Neuronal stem cell (in vitro differentiated cells): Measurements from ENCODE around the gene RASL12.

Source experiments
- DNase-seq: peaks from one replicate; pipeline ENCODE4 v3.0.0-alpha.2; 2013; ENCODE audit warnings: low spot score
- H2AFZ ChIP-seq: one replicate; pipeline ENCODE4 v1.6.1; 2013; ENCODE audit warnings: mild to moderate bottlenecking, low read length, inconsistent platforms
- H2AK5ac ChIP-seq: 2 replicates; pipeline ENCODE4 v1.6.1; 2013; ENCODE audit warnings: low read depth, mild to moderate bottlenecking, inconsistent platforms, low read length, moderate library complexity, mixed read lengths
- H2BK120ac ChIP-seq: 2 replicates; pipeline ENCODE4 v1.6.1; 2013; ENCODE audit warnings: low read depth, mild to moderate bottlenecking, inconsistent platforms, low read length, moderate library complexity, mixed read lengths
- H2BK12ac ChIP-seq: one replicate; pipeline ENCODE4 v1.6.1; 2013; ENCODE audit warnings: low read length, inconsistent platforms
- H2BK15ac ChIP-seq: 2 replicates; pipeline ENCODE4 v1.6.1; 2013; ENCODE audit warnings: mild to moderate bottlenecking, low read length, inconsistent platforms, mixed read lengths
- H2BK5ac ChIP-seq: one replicate; pipeline ENCODE4 v1.6.1; 2013; ENCODE audit warnings: inconsistent platforms, mild to moderate bottlenecking, low read length, moderate library complexity
- H3K14ac ChIP-seq: one replicate; pipeline ENCODE4 v1.6.1; 2013; ENCODE audit warnings: low read length, inconsistent platforms
- H3K18ac ChIP-seq: 2 replicates; pipeline ENCODE4 v1.6.1; 2013; ENCODE audit warnings: low read length, inconsistent platforms
- H3K23ac ChIP-seq: 2 replicates; pipeline ENCODE4 v1.6.1; 2013; ENCODE audit warnings: low read depth, mild to moderate bottlenecking, mixed read lengths, low read length, inconsistent platforms; ENCODE audit not compliant: poor library complexity
- H3K27ac ChIP-seq: replicated peaks from 3 replicates; pipeline ENCODE4 v1.5.1; 2013; ENCODE audit warnings: low read length, inconsistent platforms
- H3K27me3 ChIP-seq, 3 experiments: 2 replicates each; pipeline ENCODE4 v1.6.1; 2013; ENCODE audit warnings: low read length in 3 of 3, mild to moderate bottlenecking in 2 of 3, inconsistent platforms in 1 of 3, low read depth in 1 of 3, mixed read lengths in 1 of 3, moderate library complexity in 1 of 3; ENCODE audit not compliant: control insufficient read depth in 3 of 3, insufficient read depth in 3 of 3
- H3K36me3 ChIP-seq, 2 donors: replicated peaks in 1 of 2; 2 replicates each; pipeline ENCODE4 v1.6.1; 2013; ENCODE audit warnings: low read length in 2 of 2; ENCODE audit not compliant: control insufficient read depth in 2 of 2, insufficient read depth in 2 of 2
- H3K4ac ChIP-seq: 2 replicates; pipeline ENCODE4 v1.6.1; 2013; ENCODE audit warnings: inconsistent platforms, mild to moderate bottlenecking, low read length, moderate library complexity
- H3K4me1 ChIP-seq, 2 donors: 1 replicate in 1 of 2; 2 replicates in 1 of 2; pipeline ENCODE4 v1.6.1; 2013; ENCODE audit warnings: low read length in 2 of 2, low read depth in 1 of 2; ENCODE audit not compliant: control insufficient read depth in 2 of 2, insufficient read depth in 1 of 2
- H3K4me2 ChIP-seq: one replicate; pipeline ENCODE4 v1.6.1; 2013; ENCODE audit warnings: mild to moderate bottlenecking, low read length, inconsistent platforms; ENCODE audit not compliant: insufficient read depth, poor library complexity, severe bottlenecking
- H3K4me3 ChIP-seq, 2 donors: 2 replicates each; pipeline ENCODE4 v1.5.1; 2013; ENCODE audit warnings: low read length in 2 of 2, mild to moderate bottlenecking in 2 of 2, inconsistent platforms in 1 of 2, moderate library complexity in 1 of 2
- H3K79me1 ChIP-seq: one replicate; pipeline ENCODE4 v1.6.1; 2013; ENCODE audit warnings: low read depth, mild to moderate bottlenecking, inconsistent platforms, low read length, moderate library complexity
- H3K9ac ChIP-seq: one replicate; pipeline ENCODE4 v1.6.1; 2013; ENCODE audit warnings: mild to moderate bottlenecking, low read depth, low read length, inconsistent platforms; ENCODE audit not compliant: poor library complexity
- H3K9me3 ChIP-seq, 2 donors: replicated peaks in 1 of 2; 2 replicates each; pipeline versions ENCODE3 to v1.6.1; 2013; ENCODE audit warnings: low read length in 2 of 2, mild to moderate bottlenecking in 2 of 2, inconsistent platforms in 1 of 2, low read depth in 1 of 2, mixed read lengths in 1 of 2, moderate library complexity in 1 of 2; ENCODE audit not compliant: control insufficient read depth in 2 of 2, insufficient read depth in 1 of 2
- H4K8ac ChIP-seq: one replicate; pipeline ENCODE4 v1.6.1; 2013; ENCODE audit warnings: low read depth, mild to moderate bottlenecking, inconsistent platforms, low read length, moderate library complexity
- H4K91ac ChIP-seq: one replicate; pipeline ENCODE4 v1.6.1; 2013; ENCODE audit warnings: low read length, low read depth, mild to moderate bottlenecking, inconsistent platforms; ENCODE audit not compliant: poor library complexity
- WGBS, 2 donors: extraction: QIAGEN DNeasy Blood & Tissue Kit; methylation state at CpG; one replicate each; pipeline ENCODE4 v1.1.7; 2013; ENCODE audit warnings: missing lambda C conversion rate in 2 of 2, mixed read lengths in 1 of 2; ENCODE audit not compliant: insufficient read length in 2 of 2, insufficient replicate concordance in 1 of 2; ENCODE audit errors: extremely low coverage in 2 of 2; 5-methylcytosine and 5-hydroxymethylcytosine counted together

Gene RASL12

DNA sequence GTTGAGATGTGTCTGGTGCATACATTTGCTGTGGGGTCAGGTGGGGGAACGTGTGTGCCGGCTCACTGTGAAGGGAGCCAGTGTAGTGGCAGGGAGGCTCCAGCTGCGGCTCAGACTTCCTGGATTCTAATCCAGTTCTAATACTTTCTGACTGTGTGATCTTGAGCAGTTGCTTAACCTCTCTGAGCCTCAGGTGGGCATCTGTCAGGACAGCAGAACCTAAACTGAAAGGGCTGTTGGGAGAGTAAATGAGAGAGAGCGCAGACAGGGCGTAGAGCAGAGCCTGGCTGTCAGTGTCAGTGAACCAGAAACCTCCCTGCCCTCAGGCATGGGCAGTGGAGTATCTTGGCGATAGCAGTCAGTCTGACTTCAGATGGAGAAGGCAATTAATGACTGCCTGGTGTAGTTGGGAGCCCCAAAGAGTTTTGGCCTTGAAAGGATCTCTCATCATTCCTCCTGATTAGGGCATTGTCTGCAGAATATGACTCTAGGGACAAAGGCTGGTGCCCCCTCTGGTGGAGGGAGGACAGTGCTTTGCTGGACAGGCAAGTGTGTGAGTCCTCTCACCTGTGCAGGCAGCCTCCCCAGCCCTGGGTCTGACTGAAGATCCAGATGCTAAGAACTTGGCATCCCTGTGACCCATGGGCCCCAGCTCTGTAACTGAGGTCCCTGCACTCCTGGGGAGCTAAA lies 18.3 kb upstream of the RASL12 start:
- H2BK15ac ChIP-seq = peak overlapping the region; percentile 76
- no peaks in the 10 kb centered on the region for H3K36me3 ChIP-seq
- H3K14ac ChIP-seq = peak overlapping the region; percentile 59
- no peak overlapping the region for H3K4me3 ChIP-seq
- H2BK120ac ChIP-seq = no peak overlapping the region
- H3K18ac ChIP-seq = peak overlapping the region; percentile 3
- H2BK5ac ChIP-seq = no peak overlapping the region
- WGBS, 2 donors = no CpG with 5 or more reads among the region's 6 CpGs
- H3K27me3 ChIP-seq = peaks cover 0 to 18% (median 7%) of the 10 kb centered on the region in 3 experiments
- no peaks in the 10 kb centered on the region for H3K79me1 ChIP-seq
- H2AK5ac ChIP-seq = peak overlapping the region; percentile 14
- no peak overlapping the region for H4K8ac ChIP-seq
- no peak for DNase-seq
- H3K4me1 ChIP-seq = peaks cover 38 to 57% of the 10 kb centered on the region in 2 donors
- no peaks in the 10 kb centered on the region for H3K9me3 ChIP-seq
- H3K9ac ChIP-seq = no peak overlapping the region
- H3K4me2 ChIP-seq = no peak overlapping the region
- no peak overlapping the region for H4K91ac ChIP-seq
- H2BK12ac ChIP-seq = peak overlapping the region; percentile 77
- H3K27ac ChIP-seq = no peak overlapping the region
- H3K23ac ChIP-seq = no peak overlapping the region
- H3K4ac ChIP-seq = no peak overlapping the region
- H2AFZ ChIP-seq = peak overlapping the region; percentile 16

DNA sequence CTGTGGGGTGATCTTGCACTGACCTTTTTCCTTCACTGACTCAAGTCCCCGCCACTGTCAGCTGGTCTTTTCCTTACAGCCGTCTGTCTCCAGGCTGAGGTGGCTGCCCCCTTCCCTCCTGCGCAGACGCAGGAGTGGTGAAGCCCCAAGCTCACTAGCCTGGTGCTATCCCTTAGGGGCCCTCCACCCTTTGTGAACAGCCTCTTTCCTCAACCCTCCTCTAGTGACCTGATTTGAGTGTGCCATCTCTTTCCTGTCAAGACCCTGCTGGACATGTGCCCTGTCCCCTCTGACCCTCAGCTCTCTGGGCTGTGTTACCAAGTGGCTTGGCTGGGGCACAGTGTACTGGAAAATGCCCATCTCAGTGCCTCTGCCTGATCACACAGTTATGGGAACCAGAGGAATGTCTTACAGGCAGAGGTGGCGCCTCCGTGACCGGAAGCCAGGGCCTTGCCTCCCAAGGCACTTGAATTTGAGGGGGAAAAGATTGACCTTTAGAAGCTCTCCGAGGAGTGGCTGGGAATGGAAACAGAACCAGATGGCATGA lies 17.5 kb upstream of the RASL12 start:
- H2AK5ac ChIP-seq = peak overlapping the region; percentile 3
- peak overlapping the region; percentile 26 for H2AFZ ChIP-seq
- H3K36me3 ChIP-seq = no peaks in the 10 kb centered on the region
- no peak overlapping the region for H4K8ac ChIP-seq
- no peak overlapping the region for H3K4me2 ChIP-seq
- no peaks in the 10 kb centered on the region for H3K79me1 ChIP-seq
- peaks cover 38 to 58% of the 10 kb centered on the region in 2 donors for H3K4me1 ChIP-seq
- peak overlapping the region; percentile 42 for H3K18ac ChIP-seq
- no peak overlapping the region for H3K27ac ChIP-seq
- no peak overlapping the region for H2BK15ac ChIP-seq
- DNase-seq = no peak
- H3K4me3 ChIP-seq = no peak overlapping the region
- H2BK12ac ChIP-seq = no peak overlapping the region
- no peak overlapping the region for H3K4ac ChIP-seq
- peaks cover 0 to 24% (median 7%) of the 10 kb centered on the region in 3 experiments for H3K27me3 ChIP-seq
- no peak overlapping the region for H3K9ac ChIP-seq
- H2BK120ac ChIP-seq = no peak overlapping the region
- no peak overlapping the region for H4K91ac ChIP-seq
- WGBS, 2 donors = no CpG with 5 or more reads among the region's 8 CpGs
- H3K14ac ChIP-seq = no peak overlapping the region
- no peak overlapping the region for H3K23ac ChIP-seq
- H2BK5ac ChIP-seq = no peak overlapping the region
- H3K9me3 ChIP-seq = no peaks in the 10 kb centered on the region

DNA sequence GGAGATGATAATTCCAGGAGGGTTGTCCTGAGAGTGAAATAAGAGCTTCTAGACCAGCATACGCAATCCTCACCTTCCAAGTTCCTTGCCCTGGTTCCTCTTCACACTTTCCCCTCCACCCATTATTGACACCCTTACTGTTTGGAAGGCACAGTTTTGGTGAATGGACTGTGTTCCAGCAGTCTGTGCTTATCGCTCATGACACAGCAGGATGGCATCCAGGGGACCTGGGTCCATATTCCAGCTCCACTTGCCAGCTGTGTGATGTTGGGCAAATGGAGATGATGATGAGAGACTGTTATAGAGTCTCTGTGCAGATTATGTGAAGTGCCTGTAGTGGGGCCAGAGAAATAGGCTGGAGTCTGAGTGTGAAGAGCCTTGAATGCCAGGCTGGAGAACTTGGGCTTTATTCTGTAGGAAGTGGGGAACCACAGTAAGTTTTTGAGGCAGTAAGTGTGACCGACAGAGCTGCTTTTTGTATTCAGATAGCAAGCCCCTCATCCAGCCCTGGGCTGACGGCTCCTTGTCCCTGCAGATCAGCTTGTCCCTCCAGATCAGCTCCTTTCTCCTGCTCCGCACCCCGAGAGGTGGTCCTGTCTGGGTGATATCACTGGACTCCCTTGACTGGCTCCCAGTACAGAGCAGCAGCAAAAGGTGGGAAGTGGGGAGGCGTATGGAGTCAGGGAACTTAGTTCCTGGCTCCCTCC lies 16.9 kb upstream of the RASL12 start:
- Histone ChIP-seq H3K18ac (peak overlapping the region; percentile 42), H3K4me2 (no peak overlapping the region), H3K4ac (no peak overlapping the region), H2BK5ac (no peak overlapping the region), H4K8ac (no peak overlapping the region), H2BK120ac (no peak overlapping the region), H3K9ac (no peak overlapping the region), H3K14ac (no peak overlapping the region), H3K9me3 (no peaks in the 10 kb centered on the region), H3K27ac (no peak overlapping the region), H3K27me3 (peaks cover 0 to 26% (median 7%) of the 10 kb centered on the region in 3 experiments), H3K4me1 (peaks cover 38 to 58% of the 10 kb centered on the region in 2 donors), H2BK15ac (no peak overlapping the region), H3K23ac (no peak overlapping the region), H2AK5ac (peak overlapping the region; percentile 7), H3K4me3 (no peak overlapping the region), H3K36me3 (no peaks in the 10 kb centered on the region), H3K79me1 (no peaks in the 10 kb centered on the region), H4K91ac (no peak overlapping the region), H2AFZ (peak overlapping the region; percentile 26), H2BK12ac (peak overlapping the region; percentile 48)
- DNase-seq = no peak
- no CpG with 5 or more reads among the region's 7 CpGs for WGBS, 2 donors

DNA sequence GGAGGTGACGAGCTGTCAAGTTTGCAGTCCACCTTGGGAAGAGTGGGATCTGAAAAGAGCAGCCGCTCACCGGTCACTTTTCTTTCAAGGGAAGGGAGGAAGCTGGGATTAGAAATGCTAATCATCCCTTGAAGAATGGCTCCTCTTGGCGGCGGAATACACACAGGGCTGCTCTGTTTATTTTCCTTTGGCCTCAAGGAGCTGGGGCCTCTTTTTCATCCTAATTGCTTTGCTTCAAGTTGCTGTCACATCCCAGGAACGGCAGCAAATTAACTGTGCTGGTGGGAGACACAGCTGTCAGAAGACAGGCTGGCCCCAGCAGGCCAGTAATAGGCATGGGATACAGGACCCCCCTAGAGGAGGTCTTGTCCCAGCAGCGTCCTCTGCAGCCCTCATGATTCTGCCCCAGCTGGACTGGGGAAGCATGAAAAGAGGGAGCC lies 15.5 kb upstream of the RASL12 start:
- no peak overlapping the region for H3K9ac ChIP-seq
- no peak overlapping the region for H4K91ac ChIP-seq
- H3K23ac ChIP-seq = no peak overlapping the region
- no peak overlapping the region for H2BK15ac ChIP-seq
- no peaks in the 10 kb centered on the region for H3K9me3 ChIP-seq
- H3K27ac ChIP-seq = peak overlapping the region; percentile 63
- no peak overlapping the region for H3K18ac ChIP-seq
- no peak overlapping the region for H2AK5ac ChIP-seq
- H3K79me1 ChIP-seq = no peaks in the 10 kb centered on the region
- no peak overlapping the region for H3K4ac ChIP-seq
- no peak overlapping the region for H3K4me3 ChIP-seq
- H4K8ac ChIP-seq = no peak overlapping the region
- DNase-seq = peak; percentile 84
- peak overlapping the region; percentile 77 for H2AFZ ChIP-seq
- WGBS, 2 donors = no CpG with 5 or more reads among the region's 7 CpGs
- no peak overlapping the region for H3K4me2 ChIP-seq
- no peak overlapping the region for H2BK120ac ChIP-seq
- no peaks in the 10 kb centered on the region for H3K36me3 ChIP-seq
- no peak overlapping the region for H2BK5ac ChIP-seq
- peaks cover 34 to 51% of the 10 kb centered on the region in 2 donors for H3K4me1 ChIP-seq
- no peak overlapping the region for H3K14ac ChIP-seq
- H2BK12ac ChIP-seq = no peak overlapping the region
- H3K27me3 ChIP-seq = peaks cover 0 to 37% (median 7%) of the 10 kb centered on the region in 3 experiments
